ENCODE data around the gene ZNF445. TPM values are rescaled to one million over a fixed set of nuclear protein-coding genes. Genes with fewer than 3 reads are reported as not detected.
"Not testable (repeated sequence)": the region's sequence is repeated elsewhere in the genome, so short reads cannot be mapped to it uniquely, and the experiment has no call there.

The ZNF445 gene
- 4.6 and 5.4 TPM in 2 replicates for total RNA-seq (2014; rRNA removed; shearing (Covaris generic))

DNA sequence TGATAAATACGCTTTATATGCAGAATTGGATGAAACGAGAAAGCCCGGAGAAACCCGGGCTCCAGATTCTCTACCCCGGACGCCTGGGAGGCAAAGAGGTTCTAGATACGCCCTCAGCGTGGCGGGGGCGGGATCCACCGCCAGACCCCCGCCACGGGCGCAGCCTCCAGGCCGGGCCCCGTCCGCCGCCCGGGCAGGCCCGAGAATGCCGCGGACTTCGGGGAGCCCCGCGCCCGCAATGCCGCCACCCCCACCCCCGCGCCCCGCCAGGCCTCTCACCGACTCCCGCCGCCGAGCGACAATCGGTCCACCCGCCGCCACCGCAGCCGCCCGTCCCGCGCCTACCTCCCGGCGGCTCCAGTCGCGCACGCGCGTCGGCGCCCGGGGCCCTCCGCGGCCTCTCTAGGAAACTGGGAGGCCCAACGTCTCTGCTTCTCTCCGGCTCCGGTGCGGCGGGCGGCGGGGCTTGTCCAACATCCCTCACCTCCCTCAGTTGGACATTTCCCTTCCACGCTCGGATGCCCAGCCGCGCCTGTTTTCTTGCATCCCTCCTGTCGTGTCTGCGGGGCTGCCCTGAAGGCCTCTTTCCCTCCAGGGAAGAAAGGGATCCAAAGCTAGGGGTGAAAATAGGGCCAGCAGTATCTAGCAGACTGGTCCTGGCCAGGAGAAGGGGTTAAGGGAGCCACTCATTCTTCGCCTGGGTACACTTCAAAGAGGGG, at the start of gene ZNF445:
Gene ZNF445 (minus strand): TSS at position 359 of the 719 bp plus-strand sequence. CDS start 22,121 bp downstream, outside the sequence.
- peak; percentile 54 for DNase-seq (ENCODE audit: low spot score)

DNA sequence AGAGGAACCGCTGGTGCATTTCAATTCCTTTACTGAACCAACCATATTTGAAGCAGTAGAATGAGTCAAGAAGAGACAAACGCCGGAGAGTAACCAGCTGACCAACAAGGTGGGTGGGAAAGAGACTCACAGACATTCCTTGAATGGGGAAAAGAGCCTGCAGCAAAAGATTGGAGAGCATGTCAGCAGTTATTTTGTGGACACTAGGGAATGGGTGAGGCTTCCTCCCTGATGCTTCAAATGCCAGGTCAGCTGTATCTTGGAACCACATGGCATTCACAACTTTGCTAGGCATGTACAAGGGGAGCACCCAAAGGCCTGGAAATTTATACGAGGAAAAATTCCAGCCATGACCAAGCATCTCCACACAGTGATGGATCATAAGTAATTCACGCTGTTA, 47.6 kb upstream of the ZNF445 start:
- DNase-seq (ENCODE audit: low spot score), result no peak

DNA sequence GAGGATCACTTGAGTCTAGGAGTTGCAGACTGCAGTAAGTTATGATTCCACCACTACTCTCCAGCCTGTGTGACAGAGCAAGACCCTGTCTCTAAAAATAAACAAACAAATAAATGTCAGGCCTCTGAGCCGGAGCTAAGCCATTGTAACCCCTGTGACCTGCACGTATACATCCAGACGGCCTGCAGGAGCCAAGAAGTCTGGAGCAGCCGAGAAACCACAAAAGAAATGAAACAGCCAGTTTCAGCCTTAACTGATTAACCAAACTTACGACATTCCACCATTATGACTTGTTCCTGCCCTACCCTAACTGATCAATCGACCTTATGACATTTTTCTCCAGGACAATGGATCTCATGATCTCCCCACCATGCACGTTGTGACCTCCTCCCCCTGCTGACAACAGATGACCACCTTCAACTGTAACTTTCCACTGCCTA, 45.0 kb upstream of the ZNF445 start:
- no peak for DNase-seq (ENCODE audit: low spot score)

DNA sequence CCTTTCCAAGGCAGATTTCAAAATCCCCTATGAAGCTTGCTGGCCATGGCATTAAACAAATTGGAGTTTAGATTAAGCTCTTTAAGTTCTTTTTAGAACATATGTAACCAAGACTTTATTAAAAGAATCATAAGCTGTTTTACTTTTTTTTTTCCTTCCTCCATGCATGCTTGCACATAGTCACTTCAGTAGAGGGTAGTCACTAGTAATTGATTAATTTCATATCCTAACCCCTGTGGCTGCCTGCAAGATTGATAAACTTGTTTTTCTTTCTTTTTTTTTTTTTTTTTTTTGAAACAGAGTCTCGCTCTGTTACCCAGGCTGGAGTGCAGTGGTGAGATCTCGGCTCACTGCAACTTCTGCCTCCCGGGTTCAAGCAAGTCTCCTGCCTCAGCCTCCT, 44.3 kb upstream of the ZNF445 start:
- DNase-seq (ENCODE audit: low spot score), result no peak

DNA sequence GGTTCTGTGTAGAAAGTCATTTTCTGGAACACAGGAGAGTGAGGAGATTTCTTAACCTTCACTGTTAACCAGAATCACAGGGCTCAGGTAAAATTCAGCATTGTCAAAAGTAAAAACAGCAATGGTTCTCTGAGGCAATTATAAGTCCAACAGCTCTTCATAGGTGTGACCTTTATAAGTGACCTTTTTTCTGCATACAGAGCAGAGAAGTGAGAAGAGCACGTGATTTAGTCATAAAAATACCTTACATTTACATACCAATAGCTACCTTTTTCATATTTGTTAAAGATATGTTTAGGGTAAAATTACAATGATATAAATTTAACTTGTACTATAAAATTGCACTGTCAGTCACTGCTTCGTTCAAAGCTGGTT, 41.3 kb upstream of the ZNF445 start:
- no peak for DNase-seq (ENCODE audit: low spot score)

DNA sequence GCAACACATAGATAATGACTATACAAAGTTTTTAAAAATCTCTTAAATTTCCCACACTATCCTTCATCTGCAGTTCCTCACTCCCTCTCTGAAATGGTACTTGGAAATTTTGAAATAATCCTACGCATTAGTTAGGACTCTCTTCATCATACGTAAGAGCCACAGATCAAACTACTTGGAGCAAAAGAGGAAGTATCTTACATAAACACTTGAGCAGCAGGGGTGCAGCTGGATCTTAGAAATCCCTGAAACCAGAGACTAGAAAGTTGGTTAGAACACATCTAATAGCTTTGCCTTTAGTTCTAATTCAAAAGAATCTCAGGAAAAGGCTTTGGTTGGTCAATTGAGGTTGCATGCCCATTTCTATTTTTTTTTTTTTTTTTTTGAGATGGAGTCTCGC, 38.8 kb upstream of the ZNF445 start:
- no peak for DNase-seq (ENCODE audit: low spot score)

DNA sequence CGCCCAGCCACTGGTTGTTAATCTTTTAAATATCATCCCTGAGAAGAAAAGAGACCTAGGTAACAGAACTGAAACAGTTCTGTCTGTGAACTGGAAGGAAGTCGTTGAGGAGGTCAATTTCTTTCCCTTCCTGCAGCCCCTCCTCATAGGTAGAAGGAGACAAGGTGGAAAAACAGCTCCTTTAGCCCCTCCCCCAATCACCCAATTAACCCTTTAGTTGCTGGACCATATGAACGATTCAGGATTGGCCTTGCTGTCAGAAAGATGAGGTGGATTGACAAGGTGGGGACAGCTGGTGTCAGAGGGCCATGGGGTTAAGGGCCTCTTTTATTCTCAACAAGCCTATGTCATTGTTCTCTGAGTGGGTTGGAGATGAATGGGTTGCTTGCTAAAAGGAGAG, 36.0 kb upstream of the ZNF445 start:
- no peak for DNase-seq (ENCODE audit: low spot score)

DNA sequence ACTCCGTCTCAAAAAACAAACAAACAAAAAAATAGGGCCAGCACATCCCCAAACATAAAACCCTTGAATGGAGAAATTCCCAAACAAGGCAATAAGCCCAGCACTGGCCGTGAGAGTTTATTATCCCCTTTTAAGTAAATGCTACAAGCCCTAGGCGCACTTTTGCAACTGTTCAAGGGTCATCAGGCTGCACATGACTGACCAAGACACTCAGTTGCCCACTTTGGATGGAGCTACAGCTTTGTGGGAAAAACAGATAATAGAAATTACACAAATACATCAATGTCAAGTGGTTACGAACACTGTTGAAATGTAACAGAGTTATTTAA, 33.7 kb upstream of the ZNF445 start:
- DNase-seq (ENCODE audit: low spot score), result no peak

DNA sequence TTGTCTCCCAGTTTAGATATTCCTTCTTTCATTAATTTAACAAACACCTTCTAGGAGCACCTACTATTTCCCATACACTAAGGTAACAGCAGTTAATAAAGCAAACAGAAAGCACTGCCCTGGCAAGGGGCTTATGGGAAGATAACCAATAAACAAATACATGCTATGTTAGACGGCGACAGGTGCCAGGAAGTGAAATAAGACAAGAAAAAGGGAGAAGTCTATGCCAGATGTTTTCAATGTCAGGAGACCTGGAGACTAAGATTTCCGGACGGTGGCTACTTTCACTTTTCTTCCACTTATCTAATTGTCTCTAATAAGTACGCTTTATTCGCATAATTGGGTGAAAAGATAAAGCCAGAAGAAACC, 32.5 kb upstream of the ZNF445 start:
- DNase-seq (ENCODE audit: low spot score), result peak; percentile 22

DNA sequence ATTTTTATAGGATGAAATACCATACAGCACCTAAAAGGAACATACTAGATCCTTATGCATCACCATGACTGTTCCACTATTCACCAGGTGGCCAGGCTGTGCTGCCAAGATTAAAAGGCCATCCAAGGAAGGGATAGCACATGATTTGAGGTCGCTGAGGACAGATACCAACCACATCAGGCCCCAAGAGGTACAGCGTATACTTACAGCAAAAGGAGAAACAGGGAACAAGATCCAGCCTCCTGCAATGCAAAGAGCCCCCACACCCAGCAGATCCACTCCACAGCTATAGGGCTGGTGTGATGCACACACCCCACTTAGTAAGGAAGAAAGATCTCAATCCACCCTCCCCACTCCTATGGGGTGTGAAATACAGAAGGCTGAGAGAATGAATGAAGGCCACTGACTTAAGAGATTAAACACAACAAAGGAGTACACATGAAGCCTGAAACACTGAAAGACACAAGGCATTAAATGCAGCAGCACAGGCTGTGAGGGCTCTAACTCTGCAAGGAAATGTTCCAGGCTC, 32.0 kb upstream of the ZNF445 start:
- DNase-seq (ENCODE audit: low spot score), result peak; percentile 3

DNA sequence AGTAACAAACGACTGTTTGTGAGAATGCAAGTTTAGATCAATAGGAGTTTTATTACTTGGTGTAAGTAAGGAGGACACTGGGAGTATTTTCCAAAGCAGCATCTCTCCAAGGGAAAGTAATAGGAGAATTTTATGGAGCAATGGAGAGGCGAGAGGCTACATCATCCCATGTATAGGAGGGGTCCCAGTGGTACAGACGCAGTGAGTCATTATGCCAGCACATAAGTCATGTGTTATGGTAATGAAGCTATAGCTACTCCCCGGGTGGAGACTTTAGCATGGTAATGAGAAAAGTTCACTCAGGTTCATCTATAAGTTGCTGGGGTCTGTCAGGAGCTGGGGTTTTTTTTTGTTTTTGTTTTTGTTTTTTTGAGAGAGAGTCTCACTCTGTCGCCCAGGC, 29.5 kb upstream of the ZNF445 start:
- no peak for DNase-seq (ENCODE audit: low spot score)

DNA sequence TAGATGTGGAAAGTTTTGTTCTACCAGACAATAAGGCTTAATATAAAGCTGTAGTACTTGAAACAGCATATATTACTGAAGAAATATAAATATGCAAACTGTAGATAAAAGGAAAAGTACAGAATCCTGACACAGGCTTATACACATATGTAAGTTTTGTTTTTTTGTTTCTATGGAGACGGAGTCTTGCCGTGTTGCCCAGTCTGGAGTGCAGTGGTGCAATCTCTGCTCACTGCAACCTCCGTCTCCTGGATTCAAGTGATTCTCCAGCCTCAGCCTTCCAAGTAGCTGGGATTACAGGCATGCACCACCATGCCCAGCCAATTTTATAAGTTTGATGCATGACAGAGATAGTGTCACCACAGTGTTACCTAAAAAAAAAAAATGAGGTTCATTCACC, 29.1 kb upstream of the ZNF445 start:
- no peak for DNase-seq (ENCODE audit: low spot score)

DNA sequence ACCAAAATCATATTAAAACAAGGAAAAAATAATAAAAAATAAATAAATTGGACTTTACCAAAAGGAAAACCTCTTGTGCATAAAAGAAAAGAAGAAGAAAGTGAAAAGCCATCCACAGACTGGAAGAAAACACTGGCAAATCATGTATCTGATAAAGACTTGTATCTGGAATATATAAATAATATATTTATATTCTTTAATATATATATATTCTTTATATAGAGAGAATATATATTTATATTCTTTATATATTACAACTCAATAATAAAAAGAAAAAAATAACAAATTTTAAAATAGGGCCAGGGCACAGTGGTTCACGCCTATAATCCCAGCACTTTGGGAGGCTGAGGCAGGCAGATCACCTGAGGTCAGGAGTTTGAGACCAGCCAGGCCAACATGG, 27.1 kb upstream of the ZNF445 start:
- DNase-seq (ENCODE audit: low spot score), result no peak

DNA sequence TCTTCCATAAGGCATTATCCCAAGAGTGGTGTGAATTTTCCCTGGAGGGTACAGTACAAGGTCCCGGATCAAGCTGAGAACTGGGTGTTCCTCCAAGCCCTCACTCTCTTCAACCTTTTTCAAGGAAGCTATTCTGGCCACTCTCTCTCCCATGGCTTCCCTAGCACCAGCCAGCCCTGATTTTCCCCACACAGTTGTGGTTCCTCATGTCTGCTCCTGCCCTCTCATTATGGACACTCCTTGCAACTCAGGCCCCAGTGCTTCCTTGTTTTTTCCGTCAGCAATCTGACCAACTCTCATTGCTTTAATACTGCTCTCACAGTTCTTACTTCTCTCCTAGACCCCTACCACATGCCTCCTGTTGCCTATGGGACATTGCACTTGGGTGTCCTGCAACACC, 25.7 kb upstream of the ZNF445 start:
- not testable (repeated sequence) for DNase-seq (ENCODE audit: low spot score)

DNA sequence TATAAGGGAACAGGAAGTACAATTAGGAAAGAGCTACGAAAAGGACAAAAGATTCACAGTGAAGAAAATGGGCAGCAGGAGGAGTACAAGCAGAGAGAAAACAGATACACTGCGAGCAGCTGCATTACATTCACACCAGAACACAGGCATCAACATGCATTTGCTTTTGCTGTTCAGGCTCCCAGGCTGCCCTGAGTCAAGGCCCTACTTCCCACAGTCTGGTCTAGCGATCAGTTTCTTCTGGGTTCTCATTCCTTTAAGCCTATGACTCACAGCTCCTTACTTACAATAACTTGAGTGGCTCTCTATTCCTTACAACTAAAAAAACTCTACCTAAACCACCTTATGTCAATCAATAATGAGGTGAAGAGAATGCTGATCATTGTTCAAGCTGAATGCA, 24.5 kb upstream of the ZNF445 start:
- DNase-seq (ENCODE audit: low spot score), result no peak

DNA sequence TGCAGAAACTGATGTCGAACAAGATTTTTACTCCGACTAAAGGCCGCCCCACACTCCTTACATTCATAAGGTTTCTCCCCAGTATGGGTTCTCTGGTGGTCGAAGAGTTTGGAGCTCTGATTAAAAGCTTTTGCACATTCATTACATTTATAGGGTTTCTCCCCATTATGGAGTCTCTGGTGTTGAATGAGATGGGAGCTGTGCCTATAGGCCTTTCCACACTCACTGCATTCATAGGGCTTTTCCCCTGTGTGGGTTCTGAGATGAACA, 22.4 kb upstream of the ZNF445 start:
- DNase-seq (ENCODE audit: low spot score), result not testable (repeated sequence)

DNA sequence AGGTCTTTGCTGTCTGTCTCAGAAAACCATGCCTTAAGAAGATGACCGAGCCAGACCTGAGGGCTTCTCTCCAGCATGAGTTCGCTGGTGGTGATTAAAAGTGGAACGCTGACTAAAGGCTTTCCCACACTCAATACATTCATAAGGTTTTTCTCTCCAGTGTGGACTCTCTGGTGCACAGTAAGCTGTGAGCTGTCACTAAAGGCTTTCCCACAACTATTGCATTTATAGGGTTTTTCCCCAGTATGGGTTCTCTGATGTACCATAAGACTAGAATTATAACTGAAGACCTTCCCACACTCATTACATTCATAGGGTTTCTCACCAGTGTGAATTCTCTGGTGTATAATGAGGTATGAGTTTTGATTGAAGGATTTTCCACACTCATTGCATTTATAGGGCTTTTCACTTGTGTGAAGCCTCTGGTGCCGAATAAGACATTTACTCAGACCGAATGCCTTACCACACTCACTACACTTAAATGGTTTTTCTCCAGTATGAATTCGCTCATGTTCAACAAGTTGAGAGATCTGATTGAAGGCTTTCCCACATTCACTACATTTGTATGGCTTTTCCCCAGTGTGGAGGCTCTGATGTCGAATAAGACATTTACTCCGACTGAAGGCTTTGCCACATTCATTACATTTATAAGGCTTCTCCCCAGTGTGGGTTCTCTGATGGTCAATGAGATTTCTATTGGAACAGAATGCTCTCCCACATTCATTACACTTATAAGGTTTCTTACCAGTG, 21.9 kb upstream of the ZNF445 start:
- no peak for DNase-seq (ENCODE audit: low spot score)

DNA sequence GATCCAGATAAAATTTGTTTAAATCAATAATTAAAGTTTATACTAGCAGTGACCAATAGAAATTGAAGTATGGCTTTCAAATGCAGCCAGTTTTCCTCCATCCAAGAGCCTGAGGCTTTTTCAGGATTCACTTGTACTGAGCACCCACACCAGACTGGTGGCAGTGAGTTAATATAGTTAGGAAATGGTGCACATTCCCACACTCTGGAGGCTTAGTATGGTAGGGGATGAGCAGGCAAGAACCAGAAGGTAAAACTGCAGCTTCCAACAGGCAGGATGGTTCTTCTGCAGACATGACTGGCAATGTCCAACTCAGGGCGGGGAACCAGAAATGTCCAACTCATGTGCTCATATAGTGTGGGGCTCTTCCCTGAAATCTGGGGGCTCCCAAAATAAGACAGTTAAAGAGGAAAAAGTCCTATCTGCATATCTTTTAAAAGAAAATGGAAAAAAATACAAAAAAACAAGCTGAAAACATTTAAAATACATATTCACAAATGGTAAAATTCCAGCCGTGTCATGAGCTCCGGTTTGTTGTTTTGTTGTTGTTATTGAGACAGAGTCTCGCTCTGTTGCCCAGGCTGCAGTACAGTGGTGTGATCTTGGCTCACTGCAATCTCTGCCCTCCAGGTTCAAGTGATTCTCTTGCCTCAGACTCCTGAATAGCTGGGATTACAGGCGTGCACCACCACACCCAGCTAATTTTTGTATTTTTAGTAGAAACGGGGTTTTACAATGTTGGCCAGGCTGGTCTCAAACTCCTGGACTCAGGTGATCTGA, 18.4 kb upstream of the ZNF445 start:
- DNase-seq (ENCODE audit: low spot score), result no peak

DNA sequence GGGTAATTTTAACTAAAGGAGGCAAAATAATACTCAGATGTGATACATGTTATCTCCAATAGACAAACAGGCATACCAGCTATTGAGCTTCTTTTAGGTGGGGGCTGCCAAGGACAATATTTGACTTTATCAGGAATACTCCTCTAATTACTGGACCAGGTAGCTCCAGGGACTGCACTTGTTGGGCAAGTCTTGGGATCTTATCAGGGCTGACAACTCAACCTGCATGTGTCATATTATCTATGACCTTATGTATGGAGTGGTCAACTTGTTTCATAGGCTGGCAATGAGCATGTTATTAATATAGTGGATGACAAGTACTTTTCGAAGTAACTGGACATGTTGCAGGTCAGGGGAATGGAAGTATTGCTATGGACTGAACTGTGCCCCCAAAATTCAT, 15.0 kb upstream of the ZNF445 start:
- DNase-seq (ENCODE audit: low spot score), result no peak

DNA sequence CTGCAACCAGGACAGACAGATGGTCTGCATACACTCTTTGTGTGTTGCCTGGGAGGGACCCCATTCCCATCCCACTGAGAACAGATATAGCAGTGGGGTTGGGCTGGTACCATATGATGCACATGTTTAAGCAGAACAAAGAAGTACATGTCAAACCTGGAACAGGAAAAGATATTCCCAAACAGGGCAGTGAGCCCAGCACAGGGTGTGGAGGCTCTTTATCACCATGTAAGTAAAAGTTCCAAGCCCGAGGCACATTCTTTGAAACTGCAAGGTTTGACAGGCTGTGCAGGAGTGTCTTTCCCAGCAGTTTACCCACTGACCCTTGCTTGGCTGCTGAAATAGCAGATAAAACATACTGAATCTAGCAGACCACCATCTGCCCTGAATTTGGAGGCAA, 5.3 kb upstream of the ZNF445 start:
- DNase-seq (ENCODE audit: low spot score), result no peak

DNA sequence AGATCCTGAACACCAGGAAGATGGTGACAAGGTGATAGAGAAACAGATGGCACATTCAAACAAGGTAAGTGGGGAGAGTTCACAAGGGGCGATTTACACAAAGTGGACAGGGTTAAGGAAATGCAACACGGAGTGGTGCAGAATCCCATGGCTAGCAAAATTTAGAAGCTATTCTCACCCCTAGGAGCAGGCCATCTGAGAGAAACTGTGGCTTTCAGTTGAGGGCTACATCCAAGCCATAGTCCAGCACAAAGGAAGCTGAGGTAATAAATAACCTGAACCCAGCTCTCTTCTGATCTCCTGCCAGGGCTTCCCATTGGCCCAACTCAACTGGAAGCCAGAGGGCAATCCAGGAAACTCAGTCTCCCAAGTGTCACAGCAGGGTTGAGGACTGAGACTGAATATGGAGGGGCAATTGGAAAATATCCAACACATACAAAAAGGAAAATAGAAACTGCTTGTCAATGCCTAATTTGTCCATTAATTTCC, 1.2 kb upstream of the ZNF445 start:
- no peak for DNase-seq (ENCODE audit: low spot score)

DNA sequence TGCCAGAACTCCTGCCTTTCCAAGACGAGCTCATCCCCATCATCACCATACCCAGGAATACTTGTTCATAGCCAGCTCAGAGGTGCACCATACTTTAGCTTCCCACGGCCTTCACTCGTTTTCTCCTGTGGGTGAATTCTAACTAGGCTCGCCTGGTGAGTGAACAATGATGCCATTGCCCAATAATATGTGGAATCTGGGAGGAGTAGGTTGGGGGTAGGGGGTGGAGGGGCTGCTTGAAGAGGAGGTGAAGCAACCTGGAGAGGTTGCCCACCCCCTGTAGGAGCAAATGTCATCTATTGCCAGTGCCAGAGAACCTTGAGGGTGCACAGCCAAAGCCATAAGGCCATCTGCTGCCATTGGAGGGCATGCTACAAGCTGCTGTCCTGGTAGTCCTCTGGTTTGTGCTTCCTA, 592 bp upstream of the ZNF445 start:
- no peak for DNase-seq (ENCODE audit: low spot score)

DNA sequence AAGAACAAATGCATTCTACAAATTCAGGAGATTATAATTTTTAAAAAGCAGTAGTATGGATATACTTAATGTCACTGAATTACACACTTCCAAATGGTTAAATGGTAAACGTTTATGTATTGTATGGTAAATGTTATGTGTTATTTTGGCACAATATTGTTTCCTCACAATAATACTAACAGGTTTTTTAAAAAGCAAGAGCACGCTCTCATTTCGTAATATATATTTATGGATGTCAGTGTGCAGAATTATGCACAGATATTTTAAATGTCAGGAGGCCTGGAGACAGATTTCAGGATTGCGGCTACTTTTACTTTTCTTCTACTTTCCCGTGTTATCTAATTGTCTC, 533 bp downstream of the ZNF445 start:
- no peak for DNase-seq (ENCODE audit: low spot score)
